Kidney (tissue), 14 donors: ENCODE measurements around the gene RPAP2. TPM values are rescaled to one million over a fixed set of nuclear protein-coding genes. Genes with fewer than 3 reads are reported as not detected.

Source experiments
- DNase-seq, 5 donors: peaks; one replicate each; pipeline ENCODE4 v3.0.0-alpha.2; 2013 to 2020
- FAIRE-seq: peaks from 2 replicates; lab custom pipeline; 2012; peaks lifted over from hg19 to GRCh38; lab: Jason Lieb, UNC
- H3K27ac ChIP-seq, 2 donors: one replicate each; pipeline ENCODE4 v1.7.0; 2013; ENCODE audit warnings: low read depth in 2 of 2, low read length in 2 of 2, inconsistent platforms in 1 of 2
- H3K27me3 ChIP-seq: one replicate; pipeline ENCODE4 v1.7.1; 2013; ENCODE audit warnings: low read length, inconsistent platforms; ENCODE audit not compliant: control insufficient read depth, insufficient read depth
- H3K36me3 ChIP-seq, 3 donors: one replicate each; pipeline versions ENCODE4 v1.7.0 to v1.7.1; 2013; ENCODE audit warnings: low read length in 3 of 3, control low read depth in 1 of 3, inconsistent platforms in 1 of 3; ENCODE audit not compliant: insufficient read depth in 3 of 3, control insufficient read depth in 2 of 3
- H3K4me1 ChIP-seq, 3 donors: one replicate each; pipeline versions ENCODE4 v1.7.0 to v1.7.1; 2013; ENCODE audit warnings: low read length in 3 of 3, inconsistent platforms in 1 of 3, low read depth in 1 of 3; ENCODE audit not compliant: control insufficient read depth in 2 of 3, insufficient read depth in 2 of 3
- H3K4me3 ChIP-seq, 3 donors: one replicate each; pipeline versions ENCODE4 v1.7.0 to v1.8.1; 2013; ENCODE audit warnings: low read length in 3 of 3, control low read depth in 1 of 3, inconsistent platforms in 1 of 3
- H3K9ac ChIP-seq, 3 donors: one replicate each; pipeline versions ENCODE4 v1.7.0 to v1.7.1; 2013; ENCODE audit warnings: low read length in 3 of 3, control low read depth in 1 of 3, inconsistent platforms in 1 of 3
- H3K9me3 ChIP-seq, 3 donors: one replicate each; pipeline versions ENCODE4 v1.7.0 to v1.7.1; 2013; ENCODE audit warnings: low read length in 3 of 3, control low read depth in 1 of 3, inconsistent platforms in 1 of 3; ENCODE audit not compliant: control insufficient read depth in 2 of 3, insufficient read depth in 1 of 3
- intact Hi-C: fragments of 100-400 bp; cut with DNase I; formaldehyde crosslinking; loops from one replicate; pipeline ENCODE4 v1.11.1; 2022
- polyA plus RNA-seq: library from polyadenylated mRNA; stranded (reverse); fragments of 350-450 nt; fragmentation: Illumina TruSeq; extraction: RNeasy Lipid Tissue Mini Kit (QIAGEN cat#74804); gene quantifications from one replicate; pipeline ENCODE4 v1.2.3, GENCODE V29; 2014; ENCODE audit warnings: low read depth, low replicate concordance; ENCODE audit not compliant: insufficient read depth
- total RNA-seq: library from RNA; stranded (reverse); fragmentation: NEBNext Ultra II Directional; extraction: Animal tissue kit (Norgen Biotek cat#: 25700); gene quantifications from one replicate; pipeline ENCODE4 v1.2.1, GENCODE V29; 2021
- TF ChIP-seq, protein P1 (sequence below): IDR thresholded peaks from 3 replicates; pipeline ENCODE4 v1.5.1; 2012; ENCODE audit warnings: mild to moderate bottlenecking, moderate library complexity, borderline replicate concordance; ENCODE audit not compliant: insufficient read depth; ENCODE audit errors: extremely low read depth
- donor health status: control.
- donor health status: control.
- donor health status: control.
- donor health status: control.
- donor health status: control.
- donor health status: DM: yes; HTN: yes; CAD: no.
- donor health status: Normal renal cell carcinoma (clear cell type).

Gene RPAP2
- total and polyA plus RNA-seq, 2 donors from 2014 or later: 11.4 to 25.1 TPM

DNA sequence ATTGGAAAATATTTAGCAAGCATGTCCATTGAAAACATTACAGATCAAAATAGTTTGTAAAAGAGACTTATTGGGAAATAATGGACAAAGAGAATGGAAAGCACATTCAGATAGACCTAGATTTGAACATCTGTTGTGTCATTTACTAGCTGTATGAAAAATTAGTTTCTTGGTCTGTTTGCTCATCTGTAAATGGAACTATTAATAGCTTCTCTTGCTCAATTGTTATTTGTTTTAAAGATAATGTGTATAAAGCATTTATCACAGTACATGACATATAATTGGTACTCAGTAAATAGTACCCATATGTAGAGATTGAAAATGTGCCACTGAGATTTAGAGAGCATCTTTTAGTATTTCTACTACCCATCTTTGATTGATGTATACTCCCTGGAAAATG is 25.9 kb downstream of the RPAP2 start:
- FAIRE-seq: no peak
- no peak for DNase-seq
- no peaks in the 10 kb centered on the region for H3K27me3 ChIP-seq
- H3K4me1 ChIP-seq: no peaks in the 10 kb centered on the region
- H3K36me3 ChIP-seq: peaks cover 4 to 22% (median 14%) of the 10 kb centered on the region in 3 donors
- H3K4me3 ChIP-seq: no peak overlapping the region
- H3K9me3 ChIP-seq: peaks cover 0 to 10% (median 2%) of the 10 kb centered on the region in 3 donors
- TF ChIP-seq, protein P1, sequence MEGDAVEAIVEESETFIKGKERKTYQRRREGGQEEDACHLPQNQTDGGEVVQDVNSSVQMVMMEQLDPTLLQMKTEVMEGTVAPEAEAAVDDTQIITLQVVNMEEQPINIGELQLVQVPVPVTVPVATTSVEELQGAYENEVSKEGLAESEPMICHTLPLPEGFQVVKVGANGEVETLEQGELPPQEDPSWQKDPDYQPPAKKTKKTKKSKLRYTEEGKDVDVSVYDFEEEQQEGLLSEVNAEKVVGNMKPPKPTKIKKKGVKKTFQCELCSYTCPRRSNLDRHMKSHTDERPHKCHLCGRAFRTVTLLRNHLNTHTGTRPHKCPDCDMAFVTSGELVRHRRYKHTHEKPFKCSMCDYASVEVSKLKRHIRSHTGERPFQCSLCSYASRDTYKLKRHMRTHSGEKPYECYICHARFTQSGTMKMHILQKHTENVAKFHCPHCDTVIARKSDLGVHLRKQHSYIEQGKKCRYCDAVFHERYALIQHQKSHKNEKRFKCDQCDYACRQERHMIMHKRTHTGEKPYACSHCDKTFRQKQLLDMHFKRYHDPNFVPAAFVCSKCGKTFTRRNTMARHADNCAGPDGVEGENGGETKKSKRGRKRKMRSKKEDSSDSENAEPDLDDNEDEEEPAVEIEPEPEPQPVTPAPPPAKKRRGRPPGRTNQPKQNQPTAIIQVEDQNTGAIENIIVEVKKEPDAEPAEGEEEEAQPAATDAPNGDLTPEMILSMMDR: no peak
- intact Hi-C loops: no loop called here
- H3K9ac ChIP-seq: no peak overlapping the region
- H3K27ac ChIP-seq: no peak overlapping the region

DNA sequence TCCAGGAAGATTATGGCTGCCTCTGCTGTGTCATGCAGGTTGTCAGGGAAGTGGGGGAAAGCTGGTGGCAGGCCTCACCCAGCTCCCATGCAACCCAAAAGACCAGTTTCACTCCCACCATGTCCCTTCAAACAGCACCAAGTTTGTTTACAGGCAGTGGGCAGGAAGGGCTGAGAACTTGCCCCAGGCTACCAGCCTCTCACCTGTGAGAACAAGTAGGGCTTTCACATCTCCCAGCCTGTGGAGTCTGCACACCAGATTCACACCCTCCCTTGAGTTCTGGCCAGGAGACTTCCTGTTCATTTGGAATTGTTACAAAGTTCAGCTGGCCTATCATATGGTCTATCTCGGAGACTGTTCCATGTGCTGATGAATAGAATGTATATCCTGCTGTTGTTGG is 27.8 kb downstream of the RPAP2 start:
- Histone ChIP-seq H3K36me3 (peaks cover 4 to 22% (median 15%) of the 10 kb centered on the region in 3 donors), H3K27ac (no peak overlapping the region), H3K9me3 (peaks cover 0 to 10% (median 4%) of the 10 kb centered on the region in 3 donors), H3K27me3 (no peaks in the 10 kb centered on the region), H3K9ac (no peak overlapping the region), H3K4me3 (no peak overlapping the region), H3K4me1 (no peaks in the 10 kb centered on the region)
- TF ChIP-seq, protein P1: no peak
- DNase-seq (no peak), FAIRE-seq (no peak)
- intact Hi-C loops: no loop called here

DNA sequence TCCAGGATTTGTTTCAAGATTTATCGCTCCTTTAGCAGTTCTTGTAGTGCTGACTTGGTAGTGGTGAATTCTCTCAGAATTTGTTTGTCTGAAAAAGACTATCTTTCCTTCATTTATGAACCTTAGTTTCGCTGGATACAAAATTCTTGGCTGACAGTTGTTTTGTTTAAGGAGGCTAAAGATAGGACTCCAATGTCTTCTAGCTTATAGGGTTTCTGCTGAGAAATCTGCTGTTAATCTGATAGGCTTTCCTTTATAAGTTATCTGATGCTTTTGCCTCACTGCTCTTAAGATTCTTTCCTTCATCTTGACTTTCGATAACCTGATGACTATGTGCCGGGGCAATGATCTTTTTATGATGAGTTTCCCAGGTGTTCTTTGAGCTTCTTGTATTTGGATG is 28.9 kb downstream of the RPAP2 start:
- H3K4me1 ChIP-seq: no peaks in the 10 kb centered on the region
- no peaks in the 10 kb centered on the region for H3K27me3 ChIP-seq
- no peak overlapping the region for H3K27ac ChIP-seq
- no peak overlapping the region for H3K4me3 ChIP-seq
- DNase-seq (no peak), FAIRE-seq (no peak)
- H3K9me3 ChIP-seq: peaks cover 0 to 10% (median 4%) of the 10 kb centered on the region in 3 donors
- peaks cover 4 to 22% (median 15%) of the 10 kb centered on the region in 3 donors for H3K36me3 ChIP-seq
- intact Hi-C loops: no loop called here
- no peak overlapping the region for H3K9ac ChIP-seq
- TF ChIP-seq, protein P1: no peak
